ENCODE data around the gene CYP4F2. TPM values are rescaled to one million over a fixed set of nuclear protein-coding genes. Genes with fewer than 3 reads are reported as not detected.
"Not testable (repeated sequence)": the region's sequence is repeated elsewhere in the genome, so short reads cannot be mapped to it uniquely, and the experiment has no call there.

CYP4F2 gene
- total and polyA plus RNA-seq, 9 of the 15 experiments (the other 6 are each of a cell fraction or from before 2014, with no cell fraction given) = 0.10 to 0.56 (median 0.32) TPM; not detected in 2

GRCh38 chr19:15828611-15829305 is 69.1 kb downstream of the CYP4F2 start (continued):
- peak; percentile 90 for TF ChIP-seq NCOR1 (IDR thresholded peaks at IDR 0.05)
- peak; percentile 82; the same call in 1 of the 2 replicates for TF ChIP-seq HSF4 (CRISPR knock-in tag; IDR thresholded peaks at IDR 0.05; ENCODE audit: borderline replicate concordance)
- TF ChIP-seq ZNF830 (CRISPR knock-in tag; IDR thresholded peaks at IDR 0.05) = peak; percentile 85; the same call in 1 of the 2 replicates
- TF ChIP-seq MEF2D (tag; conservative IDR thresholded peaks at IDR 0.05; ENCODE audit: low read depth) = peak; percentile 86; the same call in 1 of the 2 replicates
- TF ChIP-seq RAD51 (IDR thresholded peaks at IDR 0.05; ENCODE audit: borderline replicate concordance, low read depth) = 0 out of 2 replicates have a peak, but pooled peaks have one; percentile 19
- peak; percentile 95 for TF ChIP-seq HDAC8 (tag; IDR thresholded peaks at IDR 0.05)
- TF ChIP-seq ZNF592 (IDR thresholded peaks at IDR 0.05) = peak; percentile 95
- peak; percentile 79 for TF ChIP-seq ELF2 (CRISPR knock-in tag; IDR thresholded peaks at IDR 0.05)
- peak; percentile 82 for TF ChIP-seq TOE1 (IDR thresholded peaks at IDR 0.05; ENCODE audit: borderline replicate concordance)
- TF ChIP-seq TOE1 (CRISPR knock-in tag; IDR thresholded peaks at IDR 0.05; ENCODE audit: borderline replicate concordance, low read depth); ZNF740 (CRISPR knock-in tag; IDR thresholded peaks at IDR 0.05): not testable (repeated sequence)
- TF ChIP-seq NCOA1 (IDR thresholded peaks at IDR 0.05; ENCODE audit: low read depth) = peak; percentile 79
- peak; percentile 51; the same call in 1 of the 2 replicates for TF ChIP-seq ZBTB2 (IDR thresholded peaks at IDR 0.05)
- TF ChIP-seq TCF3 (CRISPR knock-in tag; IDR thresholded peaks at IDR 0.05) = peak; percentile 95
- TF ChIP-seq ZKSCAN8 (CRISPR knock-in tag; IDR thresholded peaks at IDR 0.05) = peak; percentile 70; the same call in 1 of the 2 replicates
- TF ChIP-seq TEAD1 (CRISPR knock-in tag; IDR thresholded peaks at IDR 0.05) = peak; percentile 70 to 85; a peak in 3 of 4 replicates
- TF ChIP-seq ZNF740 (tag; IDR thresholded peaks at IDR 0.05) = peak in 1 of 2 experiments; percentile 83; a peak in 1 of 4 replicates
- TF ChIP-seq ZNF449 (CRISPR knock-in tag; IDR thresholded peaks at IDR 0.05) = peak; percentile 68

Measured in K562 (cell line).